Natural killer cell (primary cell): Measurements from ENCODE around the gene USP24. TPM values are rescaled to one million over a fixed set of nuclear protein-coding genes. Genes with fewer than 3 reads are reported as not detected.

Experiments
- ATAC-seq, 3 donors: fragments of 150-1000 bp in 2 of 3; fragments of 200-7000 bp in 1 of 3; cut with Tn5 transposase; 1 replicate in 1 of 3; 2 replicates in 2 of 3; pipeline ENCODE4 v1.10.0; 2021; ENCODE audit warnings: mild to moderate bottlenecking in 2 of 3, moderate library complexity in 2 of 3
- DNase-seq, 2 donors: peaks; one replicate each; pipeline versions ENCODE4 v3.0.0 to v3.0.0-alpha.2; 2013 to 2021; ENCODE audit warnings: mixed read lengths in 1 of 2
- H3K27ac ChIP-seq: one replicate; pipeline ENCODE4 v1.5.1; 2013; ENCODE audit warnings: mild to moderate bottlenecking, low read length
- H3K27me3 ChIP-seq: one replicate; pipeline ENCODE4 v1.6.1; 2013; ENCODE audit warnings: low read length; ENCODE audit not compliant: control insufficient read depth, insufficient read depth
- H3K36me3 ChIP-seq: one replicate; pipeline ENCODE4 v1.6.1; 2013; ENCODE audit warnings: low read length; ENCODE audit not compliant: control insufficient read depth, insufficient read depth
- H3K4me1 ChIP-seq: one replicate; pipeline ENCODE4 v1.6.1; 2013; ENCODE audit warnings: low read length; ENCODE audit not compliant: control insufficient read depth, insufficient read depth
- H3K4me3 ChIP-seq: one replicate; pipeline ENCODE4 v1.5.1; 2013; ENCODE audit warnings: low read length
- H3K9me3 ChIP-seq: one replicate; pipeline ENCODE4 v1.6.1; 2013; ENCODE audit warnings: low read length; ENCODE audit not compliant: control insufficient read depth, insufficient read depth
- H3K27ac Mint-ChIP-seq, 2 donors: one replicate each; pipeline ENCODE4 v1.8.0; 2022; ENCODE audit warnings: mild to moderate bottlenecking in 2 of 2, mixed read lengths in 2 of 2, moderate library complexity in 1 of 2
- H3K27me3 Mint-ChIP-seq, 2 donors: one replicate each; pipeline ENCODE4 v1.8.0; 2022; ENCODE audit warnings: low read depth in 2 of 2, mixed read lengths in 2 of 2
- H3K36me3 Mint-ChIP-seq: one replicate; pipeline ENCODE4 v1.8.0; 2022; ENCODE audit warnings: mixed read lengths
- H3K4me1 Mint-ChIP-seq, 2 donors: one replicate each; pipeline ENCODE4 v1.8.0; 2022; ENCODE audit warnings: mixed read lengths in 2 of 2
- H3K4me3 Mint-ChIP-seq: one replicate; pipeline ENCODE4 v1.8.0; 2022; ENCODE audit warnings: mild to moderate bottlenecking, moderate library complexity, mixed read lengths
- H3K9me3 Mint-ChIP-seq, 2 donors: one replicate each; pipeline ENCODE4 v1.8.0; 2022; ENCODE audit warnings: mixed read lengths in 2 of 2
- WGBS: methylation state at CpG from one replicate; pipeline ENCODE4 v1.1.7; 2013; ENCODE audit warnings: missing lambda C conversion rate; ENCODE audit not compliant: insufficient coverage; 5-methylcytosine and 5-hydroxymethylcytosine counted together
- intact Hi-C: fragments of 100-400 bp; cut with micrococcal nuclease; formaldehyde crosslinking; loops from one replicate; pipeline ENCODE4 v1.14.2; 2022
- total RNA-seq, 4 donors: library from RNA; stranded (reverse); fragments of 120-200 nt in 1 of 4; gene quantifications; one replicate each; pipeline versions ENCODE4 v1.2.3 to v1.2.4, GENCODE V29; 2013 to 2022
- TF ChIP-seq, protein P1 (sequence below): fragments of 200-600 bp; IDR thresholded peaks from one replicate; pipeline ENCODE4 v1.8.0; 2022; ENCODE audit warnings: antibody characterized with exemption

USP24 gene
- total RNA-seq, 3 donors from 2014 or later (not counting 1 experiment from before 2014, with no cell fraction given), result 155 TPM

DNA sequence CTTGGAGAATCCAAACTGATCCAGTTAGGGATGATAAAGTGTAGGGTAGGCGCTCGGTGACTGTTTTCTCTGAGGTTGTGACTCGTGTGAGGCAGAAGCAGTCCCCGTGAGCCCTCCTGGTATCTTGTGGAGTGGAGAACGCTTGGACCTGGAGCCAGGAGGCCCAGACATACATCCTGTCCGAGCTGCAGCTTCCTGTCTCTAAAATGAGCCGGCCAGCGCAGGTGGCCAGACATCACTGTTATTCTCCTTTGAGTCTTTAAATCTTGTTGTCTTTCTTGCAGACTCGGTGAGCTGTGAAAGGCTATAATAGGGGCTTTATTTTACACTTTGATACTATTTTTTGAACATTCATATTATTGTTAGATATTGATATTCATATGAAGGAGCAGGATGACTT is 163.5 kb downstream of the USP24 start:
- Mint-ChIP-seq H3K4me3 (no peak overlapping the region), H3K27ac (no peak overlapping the region), H3K4me1 (no peaks in the 10 kb centered on the region), H3K9me3 (no peaks in the 10 kb centered on the region), H3K36me3 (no peaks in the 10 kb centered on the region), H3K27me3 (no peaks in the 10 kb centered on the region)
- Histone ChIP-seq H3K27ac (no peak overlapping the region), H3K27me3 (no peaks in the 10 kb centered on the region), H3K36me3 (no peaks in the 10 kb centered on the region), H3K9me3 (no peaks in the 10 kb centered on the region), H3K4me1 (no peaks in the 10 kb centered on the region), H3K4me3 (no peak overlapping the region)
- TF ChIP-seq, protein P1, sequence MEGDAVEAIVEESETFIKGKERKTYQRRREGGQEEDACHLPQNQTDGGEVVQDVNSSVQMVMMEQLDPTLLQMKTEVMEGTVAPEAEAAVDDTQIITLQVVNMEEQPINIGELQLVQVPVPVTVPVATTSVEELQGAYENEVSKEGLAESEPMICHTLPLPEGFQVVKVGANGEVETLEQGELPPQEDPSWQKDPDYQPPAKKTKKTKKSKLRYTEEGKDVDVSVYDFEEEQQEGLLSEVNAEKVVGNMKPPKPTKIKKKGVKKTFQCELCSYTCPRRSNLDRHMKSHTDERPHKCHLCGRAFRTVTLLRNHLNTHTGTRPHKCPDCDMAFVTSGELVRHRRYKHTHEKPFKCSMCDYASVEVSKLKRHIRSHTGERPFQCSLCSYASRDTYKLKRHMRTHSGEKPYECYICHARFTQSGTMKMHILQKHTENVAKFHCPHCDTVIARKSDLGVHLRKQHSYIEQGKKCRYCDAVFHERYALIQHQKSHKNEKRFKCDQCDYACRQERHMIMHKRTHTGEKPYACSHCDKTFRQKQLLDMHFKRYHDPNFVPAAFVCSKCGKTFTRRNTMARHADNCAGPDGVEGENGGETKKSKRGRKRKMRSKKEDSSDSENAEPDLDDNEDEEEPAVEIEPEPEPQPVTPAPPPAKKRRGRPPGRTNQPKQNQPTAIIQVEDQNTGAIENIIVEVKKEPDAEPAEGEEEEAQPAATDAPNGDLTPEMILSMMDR, result no peak
- intact Hi-C loops, result no loop called here
- WGBS, result 63% methylated on average over 8 of the region's 9 CpGs
- DNase-seq (no peak), ATAC-seq (no peak)

- Histone ChIP-seq H3K9me3 (no peaks in the 10 kb centered on the region), H3K4me1 (no peaks in the 10 kb centered on the region), H3K27ac (no peak overlapping the region), H3K36me3 (no peaks in the 10 kb centered on the region), H3K27me3 (no peaks in the 10 kb centered on the region), H3K4me3 (no peak overlapping the region)
- Mint-ChIP-seq H3K36me3 (no peaks in the 10 kb centered on the region), H3K27me3 (no peaks in the 10 kb centered on the region), H3K4me1 (no peaks in the 10 kb centered on the region), H3K27ac (no peak overlapping the region), H3K9me3 (no peaks in the 10 kb centered on the region), H3K4me3 (no peak overlapping the region)
- 92% methylated on average over 5 of the region's 5 CpGs for WGBS
- TF ChIP-seq, protein P1, result no peak
- no peak for DNase-seq
- no peak for ATAC-seq
- intact Hi-C loops, result no loop called here
Observed at GRCh38 chr1:55051169-55051568, 164.0 kb downstream of the USP24 start.

GRCh38 chr1:55050283-55050682 is 164.9 kb downstream of the USP24 start:
- Histone ChIP-seq H3K4me1 (no peaks in the 10 kb centered on the region), H3K9me3 (no peaks in the 10 kb centered on the region), H3K27ac (no peak overlapping the region), H3K27me3 (no peaks in the 10 kb centered on the region), H3K36me3 (no peaks in the 10 kb centered on the region), H3K4me3 (no peak overlapping the region)
- Mint-ChIP-seq H3K4me1 (no peaks in the 10 kb centered on the region), H3K4me3 (no peak overlapping the region), H3K27ac (no peak overlapping the region), H3K36me3 (no peaks in the 10 kb centered on the region), H3K9me3 (no peaks in the 10 kb centered on the region), H3K27me3 (no peaks in the 10 kb centered on the region)
- intact Hi-C loops, result no loop called here
- TF ChIP-seq, protein P1, result no peak
- WGBS, result 75% methylated on average over 9 of the region's 9 CpGs
- ATAC-seq, result no peak
- DNase-seq, result no peak

DNA sequence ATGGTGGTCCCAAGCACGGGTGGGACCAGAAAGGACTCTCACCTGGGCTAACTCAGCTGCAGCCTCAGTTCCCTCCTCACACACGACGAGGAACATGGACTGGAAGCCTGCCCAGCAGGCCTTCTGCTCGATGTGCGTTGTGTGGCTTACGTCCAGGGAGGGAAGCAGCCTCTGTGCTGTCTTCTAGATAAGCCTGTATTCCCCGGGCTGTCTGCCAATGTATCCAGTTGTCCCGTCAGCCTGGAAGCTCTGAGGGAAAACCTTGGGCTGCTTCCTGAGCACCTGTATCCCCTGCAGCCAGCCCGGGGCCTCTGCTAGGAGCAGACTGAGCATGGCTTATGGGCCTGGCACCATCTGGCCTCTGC is 165.3 kb downstream of the USP24 start:
- H3K27me3 Mint-ChIP-seq, result no peaks in the 10 kb centered on the region
- ATAC-seq, result no peak
- no peaks in the 10 kb centered on the region for H3K36me3 ChIP-seq

More for the DNA sequence above, 165.3 kb downstream of the USP24 start:
- 79% methylated on average over 9 of the region's 9 CpGs for WGBS
- no peaks in the 10 kb centered on the region for H3K9me3 ChIP-seq
- Mint-ChIP-seq H3K27ac (no peak overlapping the region), H3K9me3 (no peaks in the 10 kb centered on the region), H3K4me3 (no peak overlapping the region), H3K4me1 (no peaks in the 10 kb centered on the region), H3K36me3 (no peaks in the 10 kb centered on the region)
- H3K27ac ChIP-seq, result no peak overlapping the region
- DNase-seq, result no peak
- H3K27me3 ChIP-seq, result no peaks in the 10 kb centered on the region
- intact Hi-C loops, result no loop called here
- TF ChIP-seq, protein P1, result no peak
- no peak overlapping the region for H3K4me3 ChIP-seq
- no peaks in the 10 kb centered on the region for H3K4me1 ChIP-seq
